HepG2 (cell line): Measurements from ENCODE around the gene WNT5A. TPM values are rescaled to one million over a fixed set of nuclear protein-coding genes. Genes with fewer than 3 reads are reported as not detected.

Experiments
- ATAC-seq: fragments of 200-7000 bp; cut with Tn5 transposase; 3 replicates; pipeline ENCODE4 v1.9.1; 2020; ENCODE audit warnings: mild to moderate bottlenecking, moderate library complexity
- BruUV-seq: library from RNA; stranded (reverse); fragments of 400-500 nt; replicated peaks from 2 replicates; lab custom pipeline; 2021; lab: Mats Ljungman, UMichigan
- CTCF ChIA-PET: fragments of 300-600 bp; formaldehyde crosslinking; extraction: SDS; loops from one replicate; lab custom pipeline; 2021; ENCODE audit warnings: low total read pairs, inconsistent platforms, low intra/inter-chr PET ratio; lab: Yijun Ruan, JAX
- POLR2A ChIA-PET: fragments of 350-600 bp; sonication (Branson Sonifier 250); formaldehyde crosslinking; loops from one replicate; lab custom pipeline; 2020; ENCODE audit warnings: antibody characterized with exemption, inconsistent platforms; lab: Yijun Ruan, JAX
- DNase-seq: peaks from one replicate; pipeline ENCODE4 v3.0.0-alpha.2; 2015; ENCODE audit warnings: low spot score
- FAIRE-seq: peaks from 3 replicates; lab custom pipeline; 2011; peaks lifted over from hg19 to GRCh38; lab: Jason Lieb, UNC
- H2AFZ ChIP-seq: one replicate; pipeline ENCODE4 v1.6.1; 2011; ENCODE audit warnings: low read length, inconsistent platforms
- H3K27ac ChIP-seq: fragments of 300-600 bp; 3 replicates; pipeline ENCODE4 v1.8.0; 2011; ENCODE audit warnings: mixed run types, mild to moderate bottlenecking, mixed read lengths, low read length, inconsistent platforms; ENCODE audit not compliant: insufficient read depth; ENCODE audit errors: extremely low read length
- H3K27me3 ChIP-seq, 2 experiments: fragments of 200-600 bp in 1 of 2; 2 replicates in 1 of 2; 3 replicates in 1 of 2; pipeline versions ENCODE4 v1.6.0 to v1.8.0; 2011; ENCODE audit warnings: low read length in 2 of 2, mild to moderate bottlenecking in 2 of 2, moderate library complexity in 2 of 2, inconsistent platforms in 1 of 2; ENCODE audit not compliant: insufficient read depth in 2 of 2, control insufficient read depth in 1 of 2
- H3K36me3 ChIP-seq, 2 experiments: fragments of 200-600 bp in 1 of 2; replicated peaks in 1 of 2; 2 replicates in 1 of 2; 3 replicates in 1 of 2; pipeline versions ENCODE4 v1.5.1 to v1.8.0; 2011; ENCODE audit warnings: low read length in 2 of 2, inconsistent platforms in 1 of 2; ENCODE audit not compliant: insufficient read depth in 2 of 2, control insufficient read depth in 1 of 2
- H3K4me1 ChIP-seq: 2 replicates; pipeline ENCODE4 v1.5.1; 2012; ENCODE audit warnings: low read length, inconsistent platforms; ENCODE audit not compliant: insufficient read depth
- H3K4me2 ChIP-seq: 2 replicates; pipeline ENCODE4 v1.6.0; 2011; ENCODE audit warnings: low read depth, low read length, inconsistent platforms
- H3K4me3 ChIP-seq, 3 experiments: fragments of 200-600 bp in 1 of 3; sonication (generic), shearing (Covaris generic) in 1 of 3; replicated peaks in 1 of 3; 2 replicates each; pipeline ENCODE4 v1.5.1; 2011 to 2016; ENCODE audit warnings: low read length in 3 of 3, inconsistent platforms in 2 of 3, low read depth in 2 of 3, mild to moderate bottlenecking in 2 of 3, control low read depth in 1 of 3, mixed read lengths in 1 of 3; ENCODE audit not compliant: insufficient read depth in 1 of 3
- H3K79me2 ChIP-seq: one replicate; pipeline ENCODE4 v1.6.1; 2011; ENCODE audit warnings: low read length, inconsistent platforms; ENCODE audit not compliant: insufficient read depth
- H3K9ac ChIP-seq: 2 replicates; pipeline ENCODE4 v1.6.0; 2011; ENCODE audit warnings: mild to moderate bottlenecking, low read depth, low read length, inconsistent platforms; ENCODE audit not compliant: insufficient read depth
- H3K9me3 ChIP-seq: 2 replicates; pipeline ENCODE4 v1.5.1; 2012; ENCODE audit warnings: mild to moderate bottlenecking, low read length
- H4K20me1 ChIP-seq: 2 replicates; pipeline ENCODE4 v1.6.0; 2011; ENCODE audit warnings: inconsistent platforms, mild to moderate bottlenecking, low read length, moderate library complexity; ENCODE audit not compliant: insufficient read depth
- CBFB ChIP-seq: sonication (generic); formaldehyde crosslinking; IDR thresholded peaks from 2 replicates; pipeline ENCODE4 v1.4.0; 2020; ENCODE audit warnings: missing genetic modification reagents
- GABPA ChIP-seq, 2 experiments: IDR thresholded peaks; 2 replicates each; pipeline ENCODE4 v1.6.1; 2011 to 2016; ENCODE audit warnings: low read depth in 2 of 2, low read length in 1 of 2, missing biosample characterization in 1 of 2, missing genetic modification characterization in 1 of 2
- MEF2D ChIP-seq: sonication (generic); formaldehyde crosslinking; IDR thresholded peaks from 2 replicates; pipeline ENCODE4 v1.5.1; 2020; ENCODE audit warnings: mild to moderate bottlenecking, missing genetic modification reagents
- SMARCC2 ChIP-seq: fragments of 450-650 bp; IDR thresholded peaks from 2 replicates; pipeline ENCODE4 v1.6.1; 2017; ENCODE audit warnings: antibody characterized with exemption, mild to moderate bottlenecking
- SMYD3 ChIP-seq: sonication (generic); formaldehyde crosslinking; IDR thresholded peaks from 2 replicates; pipeline ENCODE4 v1.8.1; 2023; ENCODE audit warnings: mild to moderate bottlenecking, missing genetic modification reagents
- ZFP62 ChIP-seq: sonication (generic); formaldehyde crosslinking; IDR thresholded peaks from 2 replicates; pipeline ENCODE4 v1.4.0; 2020; ENCODE audit warnings: missing genetic modification reagents
- ZNF563 ChIP-seq: sonication (generic); formaldehyde crosslinking; IDR thresholded peaks from 2 replicates; pipeline ENCODE4 v1.8.0; 2022; ENCODE audit warnings: mild to moderate bottlenecking, moderate library complexity, missing genetic modification reagents
- WGBS: methylation state at CpG from one replicate; pipeline ENCODE4 v1.1.6; 2017; ENCODE audit warnings: low lambda C conversion rate; 5-methylcytosine and 5-hydroxymethylcytosine counted together
- in situ Hi-C: cut with HindIII; loops from 2 replicates; pipeline ENCODE4 v1.10.0; 2017; ENCODE audit warnings: low pct_unique_long_range_greater_than_20kb; ENCODE audit not compliant: extremely low pct_ligation_motif_present
- intact Hi-C: fragments of 100-400 bp; cut with micrococcal nuclease; formaldehyde crosslinking; loops from one replicate; pipeline ENCODE4 v1.10.0; 2022; ENCODE audit not compliant: unreplicated experiment
- polyA plus RNA-seq, 8 experiments: library from polyadenylated mRNA; depleted of rRNA in 3 of 8; stranded (reverse) in 7 of 8; unstranded in 1 of 8; fragments of >200 nt; fragmentation: Illumina TruSeq in 4 of 8; extraction: Trizol in 4 of 8; gene quantifications; 2 replicates each; pipeline versions ENCODE4 v1.2.1 to v1.2.3, GENCODE V29; 2011 to 2016; ENCODE audit warnings: low read depth in 4 of 8, missing spikeins in 1 of 8, mixed read lengths in 1 of 8; ENCODE audit not compliant: insufficient read depth in 1 of 8
- total RNA-seq, 5 experiments: library from RNA; depleted of rRNA; stranded (reverse); fragments of >200 nt; fragmentation: Illumina TruSeq; extraction: Trizol; gene quantifications; 2 replicates each; pipeline ENCODE4 v1.2.3, GENCODE V29; 2016; ENCODE audit warnings: low read depth in 1 of 5
- TF ChIP-seq, protein P1 (sequence below): sonication (generic); formaldehyde crosslinking; IDR thresholded peaks from 2 replicates; pipeline ENCODE4 v1.5.1; 2020; ENCODE audit warnings: mild to moderate bottlenecking, moderate library complexity, missing genetic modification reagents
- TF ChIP-seq, protein P2 (sequence below): sonication (generic); formaldehyde crosslinking; IDR thresholded peaks from 2 replicates; pipeline ENCODE4 v1.4.0; 2020; ENCODE audit warnings: mild to moderate bottlenecking, missing genetic modification reagents

WNT5A gene
- total and polyA plus RNA-seq, 2 of the 13 experiments (the other 11 are each of a cell fraction or from before 2014, with no cell fraction given), result not detected

DNA sequence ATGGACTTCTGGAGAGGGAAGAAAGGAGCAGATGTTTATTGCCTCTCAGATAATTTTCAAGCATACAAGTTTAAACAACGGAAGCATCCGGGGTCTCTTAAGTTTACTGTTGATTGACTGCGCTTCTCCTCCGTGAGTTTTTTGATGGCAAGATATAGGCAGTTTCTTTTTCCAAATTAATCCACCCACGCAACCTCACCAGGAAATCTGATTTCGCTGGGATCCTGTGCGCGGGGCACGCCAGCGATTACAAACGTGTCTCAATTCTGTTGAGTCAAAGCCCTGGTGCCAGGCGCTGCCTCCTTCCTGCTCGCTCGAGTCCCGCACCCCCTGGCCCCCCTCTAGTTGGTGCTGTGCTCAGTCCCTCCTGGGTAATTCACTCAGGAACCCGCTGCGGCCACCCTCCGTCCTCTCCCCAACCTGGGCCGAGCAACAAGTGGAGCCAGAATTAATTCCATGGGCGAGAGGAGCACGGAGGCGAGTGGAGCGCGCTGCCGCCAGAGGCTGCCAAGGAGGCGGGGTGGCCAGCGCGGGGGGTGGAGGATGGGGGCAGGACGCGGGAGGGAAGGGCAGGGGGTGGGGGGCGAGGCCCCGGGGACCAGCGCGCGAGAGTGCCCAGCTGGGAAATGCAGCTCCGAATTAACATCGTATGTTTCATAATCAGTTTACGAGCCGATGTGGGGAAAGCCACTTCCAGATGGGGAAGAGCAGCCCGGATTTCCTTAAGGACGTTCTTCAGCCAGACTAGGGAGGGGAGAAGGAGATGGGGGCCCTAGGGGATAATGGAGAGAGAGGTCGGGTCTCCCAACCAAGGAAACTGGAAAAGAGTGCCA is 6.0 kb downstream of the WNT5A start (continued):
- TF ChIP-seq GABPA (IDR thresholded peaks at IDR 0.05; ENCODE audit: low read depth, low read length), result no peak
- no peak for TF ChIP-seq GABPA (CRISPR knock-in tag; IDR thresholded peaks at IDR 0.05; ENCODE audit: low read depth)
- TF ChIP-seq, protein P1, sequence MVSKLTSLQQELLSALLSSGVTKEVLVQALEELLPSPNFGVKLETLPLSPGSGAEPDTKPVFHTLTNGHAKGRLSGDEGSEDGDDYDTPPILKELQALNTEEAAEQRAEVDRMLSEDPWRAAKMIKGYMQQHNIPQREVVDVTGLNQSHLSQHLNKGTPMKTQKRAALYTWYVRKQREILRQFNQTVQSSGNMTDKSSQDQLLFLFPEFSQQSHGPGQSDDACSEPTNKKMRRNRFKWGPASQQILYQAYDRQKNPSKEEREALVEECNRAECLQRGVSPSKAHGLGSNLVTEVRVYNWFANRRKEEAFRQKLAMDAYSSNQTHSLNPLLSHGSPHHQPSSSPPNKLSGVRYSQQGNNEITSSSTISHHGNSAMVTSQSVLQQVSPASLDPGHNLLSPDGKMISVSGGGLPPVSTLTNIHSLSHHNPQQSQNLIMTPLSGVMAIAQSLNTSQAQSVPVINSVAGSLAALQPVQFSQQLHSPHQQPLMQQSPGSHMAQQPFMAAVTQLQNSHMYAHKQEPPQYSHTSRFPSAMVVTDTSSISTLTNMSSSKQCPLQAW (CRISPR knock-in tag), result no peak
- no peak for TF ChIP-seq SMYD3 (CRISPR knock-in tag)

DNA sequence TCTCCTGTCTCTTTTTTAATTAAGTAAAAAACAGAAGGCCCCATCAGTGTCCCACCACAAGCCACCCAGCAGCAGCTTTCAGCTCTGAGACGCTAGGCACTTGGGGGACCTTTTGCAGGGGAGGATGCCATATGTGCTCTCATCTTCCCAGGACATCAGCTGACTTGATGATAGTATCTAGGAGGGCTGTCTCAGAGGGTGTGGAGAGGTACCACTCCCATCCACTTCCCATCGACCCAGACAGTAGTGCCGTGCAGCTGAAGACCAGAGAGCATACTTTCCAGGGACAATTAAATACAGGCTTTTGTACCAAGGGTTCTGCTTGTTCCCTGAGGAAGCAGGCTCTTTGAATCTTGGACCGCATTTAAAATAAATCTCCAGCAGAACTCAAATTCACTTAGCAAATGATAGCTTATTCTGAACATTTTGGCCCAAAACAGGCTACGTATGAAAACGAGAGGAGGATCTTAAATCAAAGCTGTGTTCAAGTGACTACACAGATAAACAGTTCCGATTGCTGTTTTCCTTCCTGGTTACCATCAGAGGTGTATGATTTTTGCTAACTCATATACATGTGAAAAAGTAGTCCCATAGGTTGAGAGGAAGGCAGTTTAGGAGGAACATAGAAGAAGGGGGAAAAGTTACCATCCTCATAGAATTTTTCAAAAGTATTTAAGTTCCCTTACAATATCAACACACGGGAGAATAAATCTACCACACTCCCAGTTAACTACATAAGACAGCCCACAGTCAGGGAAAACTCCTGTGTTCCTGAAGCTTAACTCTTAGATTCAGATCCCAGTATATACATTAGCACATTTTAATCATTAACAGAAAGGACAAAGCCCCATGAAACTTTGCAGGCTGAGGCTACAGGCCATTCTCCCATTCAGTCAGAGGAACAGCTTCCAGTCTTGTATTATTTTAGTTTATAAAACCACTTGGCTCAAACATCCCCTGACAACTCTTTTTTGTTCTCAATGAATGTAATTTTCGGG is 9.5 kb downstream of the WNT5A start:
- Histone ChIP-seq H2AFZ (no peak overlapping the region), H3K9ac (no peak overlapping the region), H3K4me2 (no peak overlapping the region), H3K27ac (no peak overlapping the region), H3K4me1 (no peaks in the 10 kb centered on the region), H3K79me2 (no peaks in the 10 kb centered on the region), H3K9me3 (no peaks in the 10 kb centered on the region), H4K20me1 (no peaks in the 10 kb centered on the region), H3K4me3 (no peak overlapping the region), H3K36me3 (no peaks in the 10 kb centered on the region), H3K27me3 (no peaks in the 10 kb centered on the region)
- in situ Hi-C loops, result no loop called here
- intact Hi-C loops, result no loop called here
- POLR2A ChIA-PET, result no interaction called here
- DNase-seq (no peak), FAIRE-seq (no peak), ATAC-seq (no peak)
- CTCF ChIA-PET, result no interaction called here
- TF ChIP-seq MEF2D (CRISPR knock-in tag), result no peak
- no peak for TF ChIP-seq ZNF563
- no peak for TF ChIP-seq CBFB (CRISPR knock-in tag)
- TF ChIP-seq ZFP62 (CRISPR knock-in tag), result no peak
- TF ChIP-seq, protein P2, sequence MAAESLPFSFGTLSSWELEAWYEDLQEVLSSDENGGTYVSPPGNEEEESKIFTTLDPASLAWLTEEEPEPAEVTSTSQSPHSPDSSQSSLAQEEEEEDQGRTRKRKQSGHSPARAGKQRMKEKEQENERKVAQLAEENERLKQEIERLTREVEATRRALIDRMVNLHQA (CRISPR knock-in tag), result no peak
- no peak for TF ChIP-seq SMARCC2
- no TSS peak for BruUV-seq
- 29% methylated on average over 9 of the region's 9 CpGs for WGBS
